ENCODE measurements around the gene ARMH2.

ARMH2 gene

GRCh38 chr6:24798740-24799540 is at the start of gene ARMH2:
ARMH2 (minus strand) TSS chr6:24798917; CDS start chr6:24798857, 60 bp downstream.
- no peak for DNase-seq (ENCODE audit: low read depth in 2 of 2)

GRCh38 chr6:24848461-24848860 is 49.7 kb upstream of the ARMH2 start:
- no peak for DNase-seq (ENCODE audit: low read depth in 2 of 2)

- DNase-seq (ENCODE audit: low read depth in 2 of 2): no peak
Measured at GRCh38 chr6:24847402-24847801, 48.7 kb upstream of the ARMH2 start.

- DNase-seq (ENCODE audit: low read depth in 2 of 2): no peak
Measured at GRCh38 chr6:24845578-24845977, 46.9 kb upstream of the ARMH2 start.

- no peak for DNase-seq (ENCODE audit: low read depth in 2 of 2)
Measured at GRCh38 chr6:24844903-24845302, 46.2 kb upstream of the ARMH2 start.

- no peak for DNase-seq (ENCODE audit: low read depth in 2 of 2)
Measured at GRCh38 chr6:24844061-24844460, 45.3 kb upstream of the ARMH2 start.

GRCh38 chr6:24840187-24840586 is 41.5 kb upstream of the ARMH2 start:
- DNase-seq (ENCODE audit: low read depth in 2 of 2): no peak

GRCh38 chr6:24838994-24839393 is 40.3 kb upstream of the ARMH2 start:
- DNase-seq (ENCODE audit: low read depth in 2 of 2): no peak

- DNase-seq (ENCODE audit: low read depth in 2 of 2): no peak
Measured at GRCh38 chr6:24838081-24838480, 39.4 kb upstream of the ARMH2 start.

GRCh38 chr6:24836109-24836508 is 37.4 kb upstream of the ARMH2 start:
- no peak for DNase-seq (ENCODE audit: low read depth in 2 of 2)

GRCh38 chr6:24833711-24834386 is 35.1 kb upstream of the ARMH2 start:
- DNase-seq (ENCODE audit: low read depth in 2 of 2): no peak

GRCh38 chr6:24832794-24833193 is 34.1 kb upstream of the ARMH2 start:
- DNase-seq (ENCODE audit: low read depth in 2 of 2): no peak

GRCh38 chr6:24831771-24832716 is 33.3 kb upstream of the ARMH2 start:
- no peak for DNase-seq (ENCODE audit: low read depth in 2 of 2)

GRCh38 chr6:24829657-24830056 is 30.9 kb upstream of the ARMH2 start:
- no peak for DNase-seq (ENCODE audit: low read depth in 2 of 2)

GRCh38 chr6:24827970-24828369 is 29.3 kb upstream of the ARMH2 start:
- no peak for DNase-seq (ENCODE audit: low read depth in 2 of 2)

- no peak for DNase-seq (ENCODE audit: low read depth in 2 of 2)
Measured at GRCh38 chr6:24827162-24827561, 28.4 kb upstream of the ARMH2 start.

- no peak for DNase-seq (ENCODE audit: low read depth in 2 of 2)
Measured at GRCh38 chr6:24825130-24825630, 26.5 kb upstream of the ARMH2 start.

GRCh38 chr6:24824142-24824938 is 25.6 kb upstream of the ARMH2 start:
- no peak for DNase-seq (ENCODE audit: low read depth in 2 of 2)

GRCh38 chr6:24823185-24823584 is 24.5 kb upstream of the ARMH2 start:
- no peak for DNase-seq (ENCODE audit: low read depth in 2 of 2)

- no peak for DNase-seq (ENCODE audit: low read depth in 2 of 2)
Measured at GRCh38 chr6:24822696-24823095, 24.0 kb upstream of the ARMH2 start.

GRCh38 chr6:24821860-24822444 is 23.2 kb upstream of the ARMH2 start:
- no peak for DNase-seq (ENCODE audit: low read depth in 2 of 2)
